HepG2 (cell line): ENCODE data around the gene SEC16A. TPM values are rescaled to one million over a fixed set of nuclear protein-coding genes. Genes with fewer than 3 reads are reported as not detected.

Experiments
- ATAC-seq: fragments of 200-7000 bp; cut with Tn5 transposase; 3 replicates; pipeline ENCODE4 v1.9.1; 2020; ENCODE audit warnings: mild to moderate bottlenecking, moderate library complexity
- BruUV-seq: library from RNA; stranded (reverse); fragments of 400-500 nt; replicated peaks from 2 replicates; lab custom pipeline; 2021; lab: Mats Ljungman, UMichigan
- CTCF ChIA-PET: fragments of 300-600 bp; formaldehyde crosslinking; extraction: SDS; loops from one replicate; lab custom pipeline; 2021; ENCODE audit warnings: low total read pairs, inconsistent platforms, low intra/inter-chr PET ratio; lab: Yijun Ruan, JAX
- POLR2A ChIA-PET: fragments of 350-600 bp; sonication (Branson Sonifier 250); formaldehyde crosslinking; loops from one replicate; lab custom pipeline; 2020; ENCODE audit warnings: antibody characterized with exemption, inconsistent platforms; lab: Yijun Ruan, JAX
- DNase-seq: peaks from one replicate; pipeline ENCODE4 v3.0.0-alpha.2; 2015; ENCODE audit warnings: low spot score
- FAIRE-seq: peaks from 3 replicates; lab custom pipeline; 2011; peaks lifted over from hg19 to GRCh38; lab: Jason Lieb, UNC
- H2AFZ ChIP-seq: one replicate; pipeline ENCODE4 v1.6.1; 2011; ENCODE audit warnings: low read length, inconsistent platforms
- H3K27ac ChIP-seq: fragments of 300-600 bp; 3 replicates; pipeline ENCODE4 v1.8.0; 2011; ENCODE audit warnings: mixed run types, mild to moderate bottlenecking, mixed read lengths, low read length, inconsistent platforms; ENCODE audit not compliant: insufficient read depth; ENCODE audit errors: extremely low read length
- H3K27me3 ChIP-seq, 2 experiments: fragments of 200-600 bp in 1 of 2; 2 replicates in 1 of 2; 3 replicates in 1 of 2; pipeline versions ENCODE4 v1.6.0 to v1.8.0; 2011; ENCODE audit warnings: low read length in 2 of 2, mild to moderate bottlenecking in 2 of 2, moderate library complexity in 2 of 2, inconsistent platforms in 1 of 2; ENCODE audit not compliant: insufficient read depth in 2 of 2, control insufficient read depth in 1 of 2
- H3K36me3 ChIP-seq, 2 experiments: fragments of 200-600 bp in 1 of 2; replicated peaks in 1 of 2; 2 replicates in 1 of 2; 3 replicates in 1 of 2; pipeline versions ENCODE4 v1.5.1 to v1.8.0; 2011; ENCODE audit warnings: low read length in 2 of 2, inconsistent platforms in 1 of 2; ENCODE audit not compliant: insufficient read depth in 2 of 2, control insufficient read depth in 1 of 2
- H3K4me1 ChIP-seq: 2 replicates; pipeline ENCODE4 v1.5.1; 2012; ENCODE audit warnings: low read length, inconsistent platforms; ENCODE audit not compliant: insufficient read depth
- H3K4me2 ChIP-seq: 2 replicates; pipeline ENCODE4 v1.6.0; 2011; ENCODE audit warnings: low read depth, low read length, inconsistent platforms
- H3K4me3 ChIP-seq, 3 experiments: fragments of 200-600 bp in 1 of 3; sonication (generic), shearing (Covaris generic) in 1 of 3; replicated peaks in 1 of 3; 2 replicates each; pipeline ENCODE4 v1.5.1; 2011 to 2016; ENCODE audit warnings: low read length in 3 of 3, inconsistent platforms in 2 of 3, low read depth in 2 of 3, mild to moderate bottlenecking in 2 of 3, control low read depth in 1 of 3, mixed read lengths in 1 of 3; ENCODE audit not compliant: insufficient read depth in 1 of 3
- H3K79me2 ChIP-seq: one replicate; pipeline ENCODE4 v1.6.1; 2011; ENCODE audit warnings: low read length, inconsistent platforms; ENCODE audit not compliant: insufficient read depth
- H3K9ac ChIP-seq: 2 replicates; pipeline ENCODE4 v1.6.0; 2011; ENCODE audit warnings: mild to moderate bottlenecking, low read depth, low read length, inconsistent platforms; ENCODE audit not compliant: insufficient read depth
- H3K9me3 ChIP-seq: 2 replicates; pipeline ENCODE4 v1.5.1; 2012; ENCODE audit warnings: mild to moderate bottlenecking, low read length
- H4K20me1 ChIP-seq: 2 replicates; pipeline ENCODE4 v1.6.0; 2011; ENCODE audit warnings: inconsistent platforms, mild to moderate bottlenecking, low read length, moderate library complexity; ENCODE audit not compliant: insufficient read depth
- AGO2 ChIP-seq: fragments of 200-400 bp; formaldehyde crosslinking; optimal IDR thresholded peaks from 2 replicates; pipeline ENCODE3; 2017; ENCODE audit warnings: mild to moderate bottlenecking, low read depth, low read length, moderate library complexity
- ASH2L ChIP-seq: fragments of 300-600, 200-600 bp; sonication (generic); IDR thresholded peaks from 2 replicates; pipeline ENCODE4 v1.7.0; 2017; ENCODE audit warnings: low read depth, mild to moderate bottlenecking, moderate library complexity, mixed read lengths, low read length; ENCODE audit not compliant: insufficient read length
- GPN1 ChIP-seq: sonication (generic); formaldehyde crosslinking; IDR thresholded peaks from 2 replicates; pipeline ENCODE4 v1.5.1; 2020; ENCODE audit warnings: missing genetic modification reagents, borderline replicate concordance
- HOXA9 ChIP-seq: sonication (generic); formaldehyde crosslinking; IDR thresholded peaks from 2 replicates; pipeline ENCODE4 v1.8.1; 2022; ENCODE audit warnings: missing genetic modification reagents, mild to moderate bottlenecking, moderate library complexity, borderline replicate concordance
- ZNF232 ChIP-seq: sonication (generic); formaldehyde crosslinking; IDR thresholded peaks from 2 replicates; pipeline ENCODE4 v1.4.0; 2020; ENCODE audit warnings: missing genetic modification reagents, borderline replicate concordance
- WGBS: methylation state at CpG from one replicate; pipeline ENCODE4 v1.1.6; 2017; ENCODE audit warnings: low lambda C conversion rate; 5-methylcytosine and 5-hydroxymethylcytosine counted together
- in situ Hi-C: cut with HindIII; loops from 2 replicates; pipeline ENCODE4 v1.10.0; 2017; ENCODE audit warnings: low pct_unique_long_range_greater_than_20kb; ENCODE audit not compliant: extremely low pct_ligation_motif_present
- intact Hi-C: fragments of 100-400 bp; cut with micrococcal nuclease; formaldehyde crosslinking; loops from one replicate; pipeline ENCODE4 v1.10.0; 2022; ENCODE audit not compliant: unreplicated experiment
- polyA plus RNA-seq, 8 experiments: library from polyadenylated mRNA; depleted of rRNA in 3 of 8; stranded (reverse) in 7 of 8; unstranded in 1 of 8; fragments of >200 nt; fragmentation: Illumina TruSeq in 4 of 8; extraction: Trizol in 4 of 8; gene quantifications; 2 replicates each; pipeline versions ENCODE4 v1.2.1 to v1.2.3, GENCODE V29; 2011 to 2016; ENCODE audit warnings: low read depth in 4 of 8, missing spikeins in 1 of 8, mixed read lengths in 1 of 8; ENCODE audit not compliant: insufficient read depth in 1 of 8
- total RNA-seq, 5 experiments: library from RNA; depleted of rRNA; stranded (reverse); fragments of >200 nt; fragmentation: Illumina TruSeq; extraction: Trizol; gene quantifications; 2 replicates each; pipeline ENCODE4 v1.2.3, GENCODE V29; 2016; ENCODE audit warnings: low read depth in 1 of 5
- TF ChIP-seq, protein P1 (sequence below), 2 experiments: sonication (generic) in 1 of 2; formaldehyde crosslinking in 1 of 2; IDR thresholded peaks; 2 replicates each; pipeline versions ENCODE4 v1.6.1 to v1.9.0; 2014 to 2022; ENCODE audit warnings: antibody characterized with exemption in 1 of 2, borderline replicate concordance in 1 of 2, inconsistent platforms in 1 of 2, low read depth in 1 of 2, missing genetic modification reagents in 1 of 2
- TF ChIP-seq, protein P2 (sequence below): sonication (generic); formaldehyde crosslinking; IDR thresholded peaks from 2 replicates; pipeline ENCODE4 v1.5.1; 2020; ENCODE audit warnings: missing genetic modification reagents, mild to moderate bottlenecking, borderline replicate concordance

Gene SEC16A
- total and polyA plus RNA-seq, 2 of the 13 experiments (the other 11 are each of a cell fraction or from before 2014, with no cell fraction given): 15.9 to 18.9 TPM

DNA sequence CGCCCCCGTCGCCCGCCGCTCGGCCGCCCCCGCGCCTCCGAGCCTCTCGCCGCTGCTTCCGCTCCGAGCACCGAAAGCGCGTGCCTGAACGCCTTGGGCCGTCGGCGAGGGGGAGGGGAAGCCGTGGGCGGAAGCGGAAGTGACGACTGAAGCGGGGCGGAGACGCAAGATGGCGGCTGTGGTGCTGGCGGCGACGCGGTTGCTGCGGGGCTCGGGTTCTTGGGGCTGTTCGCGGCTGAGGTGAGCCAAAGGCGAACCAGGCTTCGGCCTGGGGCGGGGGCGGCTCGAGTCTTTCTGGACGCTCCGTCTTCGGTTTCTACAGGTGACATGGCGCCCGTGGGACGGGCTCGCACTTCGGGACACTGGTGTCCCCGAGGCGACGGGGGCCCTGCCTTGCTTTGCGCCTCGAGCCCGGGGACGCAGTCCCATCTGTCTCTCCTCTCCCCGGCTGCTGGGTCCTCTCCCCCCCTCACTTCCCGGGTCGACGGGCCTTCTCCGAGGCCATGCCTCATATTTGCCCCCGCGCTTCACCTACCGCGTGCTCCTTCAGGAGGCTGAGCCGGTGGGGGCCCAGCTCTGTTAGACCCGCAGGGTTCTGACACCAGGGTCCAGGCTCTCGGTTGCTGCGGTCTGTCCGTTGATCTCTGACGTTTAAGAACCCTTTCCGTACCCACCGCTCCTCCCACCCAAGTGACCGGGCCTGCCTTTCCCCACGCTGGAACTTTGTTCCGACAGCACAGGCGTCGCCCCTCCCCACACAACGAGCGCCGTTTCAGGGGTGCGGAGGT is 72.1 kb downstream of the SEC16A start, which contains the start of the genes ENTR1 and PMPCA (continued):
- TF ChIP-seq HOXA9 (CRISPR knock-in tag) (peak; percentile 74; the same call in 1 of the 2 replicates), ASH2L (peak; percentile 88)

DNA sequence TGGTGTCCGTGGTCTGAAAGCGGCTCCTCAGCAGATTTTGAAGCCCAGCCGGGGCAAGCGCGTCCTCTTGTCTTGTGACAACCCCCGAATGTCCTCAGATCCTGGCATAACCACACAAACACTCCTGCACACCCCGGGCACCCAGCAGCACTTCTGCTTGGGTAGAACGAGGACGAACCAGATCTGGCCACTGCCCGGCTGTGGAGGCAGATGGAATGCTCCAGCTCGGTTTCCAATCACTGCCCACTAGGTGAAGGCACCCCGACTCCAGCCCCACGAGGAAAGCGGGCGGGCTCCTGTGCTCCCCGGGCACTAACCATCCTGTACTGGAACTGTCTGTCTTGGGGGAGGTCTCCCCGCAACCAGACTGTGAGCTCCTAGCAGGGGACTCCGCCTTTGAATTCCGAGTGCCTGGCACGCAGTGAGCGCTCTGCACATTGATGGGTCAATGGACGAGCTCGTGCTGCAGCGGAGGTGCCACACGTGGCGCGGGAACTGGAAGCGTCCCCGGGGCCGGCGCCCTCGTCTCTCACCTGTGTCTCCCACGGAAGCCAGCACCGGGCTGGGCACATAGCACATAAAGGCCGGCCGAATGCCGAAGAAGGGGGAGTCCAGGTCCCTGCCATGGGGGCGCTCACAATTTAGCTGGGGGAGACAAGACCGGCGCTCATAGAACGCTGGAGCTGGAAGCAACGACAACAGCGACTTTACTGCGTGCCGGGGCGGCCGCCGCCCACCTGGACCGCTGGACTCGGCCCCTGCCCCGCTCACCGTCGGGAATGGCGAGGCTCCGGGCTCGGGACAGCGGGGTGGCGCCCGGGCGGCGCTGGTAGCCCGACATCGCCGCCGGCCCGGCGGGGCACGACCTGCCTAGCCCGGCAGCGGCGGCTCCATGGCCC is 73.0 kb downstream of the SEC16A start:
- WGBS: 58% methylated on average over 10 of the region's 71 CpGs
- peak overlapping the region; percentile 70 to 99 (median 89) for H3K4me3 ChIP-seq
- CTCF ChIA-PET: no interaction called here
- H3K27me3 ChIP-seq: no peaks in the 10 kb centered on the region; a peak in 1 of 5 replicates
- peak overlapping the region; percentile 75 for H3K27ac ChIP-seq
- H3K4me1 ChIP-seq: peaks cover 36% of the 10 kb centered on the region
- BruUV-seq: TSS peak; percentile 65
- peaks cover 21 to 48% of the 10 kb centered on the region in 2 experiments for H3K36me3 ChIP-seq
- no peak overlapping the region for H2AFZ ChIP-seq
- intact Hi-C loops: no loop called here
- peak overlapping the region; percentile 95 for H3K4me2 ChIP-seq
- peaks cover 49% of the 10 kb centered on the region for H3K79me2 ChIP-seq
- POLR2A ChIA-PET: interaction anchor here (0.7 to 2.4 kb wide), 7 partner anchors 9 to 74 kb away, joined by 3 to 16 read pairs (median 3); partner anchors contain the start of genes CARD9 and DNLZ
- H3K9ac ChIP-seq: peak overlapping the region; percentile 90
- peak; percentile 30 for DNase-seq
- no peak for FAIRE-seq
- no peaks in the 10 kb centered on the region for H3K9me3 ChIP-seq
- ATAC-seq: peak; percentile 55
- H4K20me1 ChIP-seq: peaks cover 8% of the 10 kb centered on the region
- in situ Hi-C loops: no loop called here
- TF ChIP-seq ZNF232 (CRISPR knock-in tag) (peak; percentile 80; the same call in 1 of the 2 replicates), GPN1 (0 out of 2 replicates have a peak, but pooled peaks have one; percentile 26), AGO2 (peak; percentile 80)
- TF ChIP-seq, protein P1, sequence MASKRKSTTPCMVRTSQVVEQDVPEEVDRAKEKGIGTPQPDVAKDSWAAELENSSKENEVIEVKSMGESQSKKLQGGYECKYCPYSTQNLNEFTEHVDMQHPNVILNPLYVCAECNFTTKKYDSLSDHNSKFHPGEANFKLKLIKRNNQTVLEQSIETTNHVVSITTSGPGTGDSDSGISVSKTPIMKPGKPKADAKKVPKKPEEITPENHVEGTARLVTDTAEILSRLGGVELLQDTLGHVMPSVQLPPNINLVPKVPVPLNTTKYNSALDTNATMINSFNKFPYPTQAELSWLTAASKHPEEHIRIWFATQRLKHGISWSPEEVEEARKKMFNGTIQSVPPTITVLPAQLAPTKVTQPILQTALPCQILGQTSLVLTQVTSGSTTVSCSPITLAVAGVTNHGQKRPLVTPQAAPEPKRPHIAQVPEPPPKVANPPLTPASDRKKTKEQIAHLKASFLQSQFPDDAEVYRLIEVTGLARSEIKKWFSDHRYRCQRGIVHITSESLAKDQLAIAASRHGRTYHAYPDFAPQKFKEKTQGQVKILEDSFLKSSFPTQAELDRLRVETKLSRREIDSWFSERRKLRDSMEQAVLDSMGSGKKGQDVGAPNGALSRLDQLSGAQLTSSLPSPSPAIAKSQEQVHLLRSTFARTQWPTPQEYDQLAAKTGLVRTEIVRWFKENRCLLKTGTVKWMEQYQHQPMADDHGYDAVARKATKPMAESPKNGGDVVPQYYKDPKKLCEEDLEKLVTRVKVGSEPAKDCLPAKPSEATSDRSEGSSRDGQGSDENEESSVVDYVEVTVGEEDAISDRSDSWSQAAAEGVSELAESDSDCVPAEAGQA (IDR thresholded peaks at IDR 0.05; ENCODE audit: low read depth): no peak
- TF ChIP-seq, protein P1 (CRISPR knock-in tag; IDR thresholded peaks at IDR 0.05; ENCODE audit: borderline replicate concordance): peak; percentile 81; the same call in 1 of the 2 replicates
- TF ChIP-seq, protein P2, sequence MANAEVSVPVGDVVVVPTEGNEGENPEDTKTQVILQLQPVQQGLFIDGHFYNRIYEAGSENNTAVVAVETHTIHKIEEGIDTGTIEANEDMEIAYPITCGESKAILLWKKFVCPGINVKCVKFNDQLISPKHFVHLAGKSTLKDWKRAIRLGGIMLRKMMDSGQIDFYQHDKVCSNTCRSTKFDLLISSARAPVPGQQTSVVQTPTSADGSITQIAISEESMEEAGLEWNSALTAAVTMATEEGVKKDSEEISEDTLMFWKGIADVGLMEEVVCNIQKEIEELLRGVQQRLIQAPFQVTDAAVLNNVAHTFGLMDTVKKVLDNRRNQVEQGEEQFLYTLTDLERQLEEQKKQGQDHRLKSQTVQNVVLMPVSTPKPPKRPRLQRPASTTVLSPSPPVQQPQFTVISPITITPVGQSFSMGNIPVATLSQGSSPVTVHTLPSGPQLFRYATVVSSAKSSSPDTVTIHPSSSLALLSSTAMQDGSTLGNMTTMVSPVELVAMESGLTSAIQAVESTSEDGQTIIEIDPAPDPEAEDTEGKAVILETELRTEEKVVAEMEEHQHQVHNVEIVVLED (CRISPR knock-in tag): peak; percentile 39; the same call in 1 of the 2 replicates
